ENCODE measurements around the gene COL4A2.

Gene COL4A2

GRCh38 chr13:110470272-110471009, 163.4 kb downstream of the COL4A2 start:
- TF ChIP-seq POLR2A (IDR thresholded peaks at IDR 0.05; ENCODE audit: low read depth, low read length), result no peak
- FAIRE-seq (no peak), DNase-seq (ENCODE audit: insufficient read length, low spot score) (no peak)

DNA sequence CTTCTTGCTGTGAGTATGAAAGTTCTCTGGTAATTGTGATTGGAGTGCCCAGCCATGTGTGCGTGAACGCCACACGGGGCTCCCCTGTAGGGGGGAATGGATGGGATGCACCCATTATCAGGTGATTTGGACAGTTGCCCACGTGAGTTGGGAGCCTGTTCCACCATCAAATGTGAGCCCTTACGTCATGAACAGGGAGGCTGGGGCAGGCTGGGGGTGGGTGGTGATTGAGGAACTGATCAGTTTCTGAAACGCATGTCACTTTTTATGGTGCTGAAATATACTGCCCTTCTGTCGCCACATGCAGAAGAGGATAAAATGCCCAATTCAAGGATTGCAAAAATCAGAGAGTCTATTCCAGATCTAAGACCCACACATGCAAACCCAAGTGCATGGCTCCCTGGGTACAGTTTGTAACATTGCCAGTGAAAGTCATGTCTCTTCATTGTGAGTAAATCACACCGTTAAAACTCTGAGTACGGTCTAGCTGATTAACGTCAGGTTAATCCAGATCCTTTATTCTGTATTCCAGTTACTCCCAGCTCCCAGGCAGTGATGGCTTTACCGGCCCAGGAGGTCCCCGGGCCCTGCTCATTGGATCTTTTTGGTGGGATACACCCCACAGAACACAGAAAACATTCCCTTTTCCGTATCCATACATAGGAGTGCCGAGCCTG, 164.2 kb downstream of the COL4A2 start:
- no peak for TF ChIP-seq POLR2A (IDR thresholded peaks at IDR 0.05; ENCODE audit: low read depth, low read length)
- FAIRE-seq (no peak), DNase-seq (ENCODE audit: insufficient read length, low spot score) (no peak)

DNA sequence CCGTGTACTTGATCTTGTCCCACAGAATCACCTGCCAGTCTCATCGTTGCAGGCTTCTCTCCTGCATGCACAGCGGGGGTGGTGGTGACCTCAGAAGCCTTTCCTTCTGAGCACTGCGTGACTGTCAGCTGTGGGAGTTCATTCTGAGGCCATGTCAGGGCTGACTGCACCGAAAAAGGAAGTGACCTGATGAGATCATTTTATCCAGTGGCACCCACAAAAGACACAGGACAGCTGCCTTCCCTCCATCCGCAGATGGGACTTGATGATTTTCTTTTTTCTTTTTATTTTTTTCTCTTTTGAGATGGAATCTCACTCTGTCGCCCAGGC, 164.7 kb downstream of the COL4A2 start:
- FAIRE-seq, result no peak
- TF ChIP-seq POLR2A (IDR thresholded peaks at IDR 0.05; ENCODE audit: low read depth, low read length), result no peak
- DNase-seq (ENCODE audit: insufficient read length, low spot score), result no peak

DNA sequence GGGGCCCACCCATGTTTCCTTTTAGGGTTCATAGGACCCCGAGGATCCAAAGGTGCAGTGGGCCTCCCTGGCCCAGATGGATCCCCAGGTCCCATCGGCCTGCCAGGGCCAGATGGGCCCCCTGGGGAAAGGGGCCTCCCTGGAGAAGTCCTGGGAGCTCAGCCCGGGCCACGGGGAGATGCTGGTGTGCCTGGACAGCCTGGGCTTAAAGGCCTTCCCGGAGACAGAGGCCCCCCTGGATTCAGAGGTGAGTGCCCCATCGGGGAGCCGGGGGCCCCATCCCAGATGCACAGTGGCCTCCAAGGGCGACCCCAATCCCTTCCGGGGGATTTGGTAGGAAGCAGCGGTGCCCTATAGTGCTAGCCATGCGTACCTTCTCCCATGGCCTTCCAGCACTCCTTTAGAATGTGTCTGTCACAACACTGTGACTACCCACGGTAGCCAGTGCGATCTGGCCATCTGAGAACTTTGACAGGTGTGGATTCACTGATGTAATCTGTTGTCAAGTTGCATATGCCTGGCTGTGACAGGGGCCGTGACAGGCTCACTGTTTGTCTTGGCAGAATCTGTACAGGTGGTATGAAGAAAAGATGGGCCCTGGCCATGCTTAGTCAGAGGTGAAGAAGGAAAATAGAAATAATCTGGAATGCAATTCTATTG, 165.9 kb downstream of the COL4A2 start:
- no peak for FAIRE-seq
- TF ChIP-seq POLR2A (IDR thresholded peaks at IDR 0.05; ENCODE audit: low read depth, low read length), result no peak
- no peak for DNase-seq (ENCODE audit: insufficient read length, low spot score)

DNA sequence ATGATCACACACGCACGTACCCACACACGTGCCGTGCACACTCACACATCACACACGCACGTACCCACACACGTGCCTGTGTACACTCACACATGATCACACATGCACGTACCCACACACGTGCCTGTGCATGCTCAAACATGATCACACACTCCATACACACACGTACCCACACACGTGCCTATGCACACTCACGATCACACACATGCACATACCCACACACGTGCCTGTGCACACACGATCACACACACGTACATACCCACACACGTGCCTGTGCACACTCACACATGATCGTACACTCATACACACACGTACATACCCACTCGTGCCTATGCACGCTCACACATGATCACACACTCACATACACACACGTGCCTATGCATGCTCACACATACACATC, 167.6 kb downstream of the COL4A2 start:
- FAIRE-seq, result peak; percentile 73
- DNase-seq (ENCODE audit: insufficient read length, low spot score), result no peak

DNA sequence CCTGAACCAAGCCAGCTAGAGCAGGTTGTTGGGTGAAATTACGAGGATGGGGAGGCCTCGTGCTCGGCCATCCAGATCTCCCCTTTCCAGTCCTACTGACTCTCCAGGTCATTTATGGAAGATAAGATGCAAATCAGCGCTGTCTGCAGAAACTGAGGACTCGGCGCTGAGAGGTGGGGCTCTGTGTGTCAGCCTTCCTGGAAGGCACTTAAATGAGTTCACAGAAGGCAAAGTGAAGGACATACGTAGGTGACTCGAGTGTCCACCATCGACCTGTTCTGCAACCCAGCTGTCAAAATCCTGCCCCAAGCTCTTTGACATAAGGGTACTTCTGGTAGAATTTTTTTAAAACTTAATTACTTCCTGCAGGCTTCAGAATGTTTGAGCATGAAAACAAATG, 168.0 kb downstream of the COL4A2 start:
- FAIRE-seq (no peak), DNase-seq (ENCODE audit: insufficient read length, low spot score) (no peak)
- no peak for TF ChIP-seq POLR2A (IDR thresholded peaks at IDR 0.05; ENCODE audit: low read depth, low read length)

More for the DNA sequence above, 167.6 kb downstream of the COL4A2 start:
- TF ChIP-seq POLR2A (IDR thresholded peaks at IDR 0.05; ENCODE audit: low read depth, low read length), result no peak

GRCh38 chr13:110475550-110476219, 168.6 kb downstream of the COL4A2 start:
- no peak for TF ChIP-seq POLR2A (IDR thresholded peaks at IDR 0.05; ENCODE audit: low read depth, low read length)
- FAIRE-seq (no peak), DNase-seq (ENCODE audit: insufficient read length, low spot score) (no peak)

GRCh38 chr13:110476220-110476617, 169.1 kb downstream of the COL4A2 start:
- DNase-seq (ENCODE audit: insufficient read length, low spot score), result no peak
- TF ChIP-seq POLR2A (IDR thresholded peaks at IDR 0.05; ENCODE audit: low read depth, low read length), result no peak
- FAIRE-seq, result no peak

DNA sequence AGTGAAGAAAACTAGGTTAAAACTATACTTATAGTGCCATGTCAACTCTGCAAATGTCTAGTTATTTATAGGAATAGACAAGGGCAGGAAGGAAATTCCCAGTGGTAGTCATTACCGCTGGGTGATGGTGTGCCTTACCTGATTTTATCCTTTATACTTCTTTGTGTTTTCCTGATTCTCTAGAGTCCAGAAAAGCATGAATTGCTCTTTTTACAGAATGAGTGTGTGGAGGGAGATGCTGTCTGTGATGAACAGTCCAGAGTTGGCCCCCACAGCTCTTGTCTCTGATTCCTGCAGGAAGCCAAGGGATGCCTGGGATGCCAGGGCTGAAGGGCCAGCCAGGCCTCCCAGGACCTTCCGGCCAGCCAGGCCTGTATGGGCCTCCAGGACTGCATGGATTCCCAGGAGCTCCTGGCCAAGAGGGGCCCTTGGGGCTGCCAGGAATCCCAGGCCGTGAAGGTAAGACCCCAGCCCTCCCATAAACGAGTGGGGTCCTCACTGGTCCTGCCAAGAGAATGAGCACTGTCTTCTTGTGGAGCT, 170.7 kb downstream of the COL4A2 start:
- no peak for FAIRE-seq
- no peak for TF ChIP-seq POLR2A (IDR thresholded peaks at IDR 0.05; ENCODE audit: low read depth, low read length)
- no peak for DNase-seq (ENCODE audit: insufficient read length, low spot score)

GRCh38 chr13:110478405-110479214, 171.5 kb downstream of the COL4A2 start:
- TF ChIP-seq POLR2A (IDR thresholded peaks at IDR 0.05; ENCODE audit: low read depth, low read length), result no peak
- FAIRE-seq, result no peak
- no peak for DNase-seq (ENCODE audit: insufficient read length, low spot score)

DNA sequence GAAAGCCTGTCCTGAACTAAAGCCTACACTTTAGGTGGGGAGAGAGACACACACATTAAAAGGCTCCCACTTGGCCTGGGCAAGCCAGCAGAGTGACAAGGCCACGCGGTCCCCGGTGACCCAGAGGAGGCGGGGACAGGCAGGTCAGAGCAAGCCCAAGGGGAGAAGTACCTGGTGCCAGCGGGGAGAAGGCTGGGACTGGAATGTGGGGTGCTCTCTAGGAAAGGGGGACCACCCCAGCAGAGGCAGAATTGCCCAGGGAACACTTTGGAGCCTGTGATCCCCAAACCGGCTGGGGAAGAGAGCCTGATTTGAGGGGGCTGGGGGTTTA, 172.1 kb downstream of the COL4A2 start:
- FAIRE-seq, result no peak
- TF ChIP-seq POLR2A (IDR thresholded peaks at IDR 0.05; ENCODE audit: low read depth, low read length), result no peak
- no peak for DNase-seq (ENCODE audit: insufficient read length, low spot score)

DNA sequence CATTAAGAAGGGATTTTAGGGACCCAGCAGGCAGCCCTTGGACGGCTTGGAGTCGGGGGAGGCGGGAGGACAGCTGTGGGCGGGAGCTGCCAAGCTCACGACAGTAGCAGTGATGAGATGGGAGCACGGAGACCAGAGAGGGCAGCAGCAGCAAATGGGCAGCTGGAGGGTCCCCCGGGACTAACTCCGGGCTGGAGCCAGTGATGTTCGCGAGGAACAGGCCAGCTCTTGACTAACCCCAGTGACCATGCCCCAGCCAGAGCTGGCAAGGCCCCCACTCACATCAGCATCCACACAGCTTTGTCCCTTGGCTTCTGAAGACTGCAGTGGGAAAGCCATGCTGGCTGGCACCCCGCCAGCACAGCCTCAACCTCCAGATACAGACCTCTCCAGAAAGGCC, 172.6 kb downstream of the COL4A2 start:
- DNase-seq (ENCODE audit: insufficient read length, low spot score), result no peak
- TF ChIP-seq POLR2A (IDR thresholded peaks at IDR 0.05; ENCODE audit: low read depth, low read length), result no peak
- FAIRE-seq, result no peak

GRCh38 chr13:110480161-110480560, 173.1 kb downstream of the COL4A2 start:
- no peak for FAIRE-seq
- no peak for TF ChIP-seq POLR2A (IDR thresholded peaks at IDR 0.05; ENCODE audit: low read depth, low read length)

More at GRCh38 chr13:110480161-110480560, 173.1 kb downstream of the COL4A2 start:
- no peak for DNase-seq (ENCODE audit: insufficient read length, low spot score)
